GM12878 (cell line): Measurements from ENCODE around the gene GMCL2. TPM values are rescaled to one million over a fixed set of nuclear protein-coding genes. Genes with fewer than 3 reads are reported as not detected.

ENCODE experiments used
- ATAC-seq: fragments of 200-7000 bp; cut with Tn5 transposase; 3 replicates; pipeline ENCODE4 v1.9.1; 2020; ENCODE audit warnings: mild to moderate bottlenecking, moderate library complexity
- BruUV-seq: library from RNA; stranded (reverse); fragments of 400-500 nt; replicated peaks from 2 replicates; lab custom pipeline; 2021; lab: Mats Ljungman, UMichigan
- CTCF ChIA-PET: fragments of 300-600 bp; sonication (Branson Sonifier 250); formaldehyde crosslinking; extraction: SDS; loops from one replicate; lab custom pipeline; 2021; ENCODE audit warnings: inconsistent platforms; lab: Yijun Ruan, JAX
- POLR2A ChIA-PET: fragments of 350-600 bp; formaldehyde crosslinking; extraction: SDS; loops from one replicate; lab custom pipeline; 2021; ENCODE audit warnings: inconsistent platforms; lab: Charles Lee
- RAD21 ChIA-PET: fragments of 300-600 bp; sonication (Branson Sonifier 250); formaldehyde crosslinking; loops from one replicate; lab custom pipeline; 2023; ENCODE audit warnings: antibody characterized with exemption; ENCODE audit not compliant: unreplicated experiment; lab: Charles Lee
- SMC1A ChIA-PET: fragments of 300-600 bp; sonication (Branson Sonifier 250); formaldehyde crosslinking; loops from one replicate; lab custom pipeline; 2023; ENCODE audit not compliant: unreplicated experiment, uncharacterized antibody; lab: Charles Lee
- DNase-seq: peaks from one replicate; pipeline ENCODE4 v3.0.0-alpha.2; 2011; ENCODE audit warnings: low read depth, low spot score
- FAIRE-seq: peaks from 3 replicates; lab custom pipeline; 2011; peaks lifted over from hg19 to GRCh38; lab: Jason Lieb, UNC
- H2AFZ ChIP-seq: 2 replicates; pipeline ENCODE4 v1.6.0; 2011; ENCODE audit warnings: low read depth, low read length, control low read depth; ENCODE audit not compliant: control insufficient read depth
- H3K27ac ChIP-seq: 2 replicates; pipeline ENCODE4 v1.5.1; 2011; ENCODE audit warnings: control low read depth; ENCODE audit not compliant: control insufficient read depth, insufficient read depth
- H3K27me3 ChIP-seq, 2 experiments: replicated peaks in 1 of 2; 2 replicates each; pipeline versions ENCODE4 v1.6.0 to v1.6.1; 2011; ENCODE audit warnings: low read length in 1 of 2; ENCODE audit not compliant: control insufficient read depth in 2 of 2, insufficient read depth in 2 of 2
- H3K36me3 ChIP-seq, 2 experiments: 2 replicates each; pipeline ENCODE4 v1.5.1; 2011; ENCODE audit warnings: low read length in 1 of 2; ENCODE audit not compliant: control insufficient read depth in 2 of 2, insufficient read depth in 2 of 2
- H3K4me1 ChIP-seq: 2 replicates; pipeline ENCODE4 v1.6.1; 2011; ENCODE audit warnings: mild to moderate bottlenecking, low read length, moderate library complexity, mixed read lengths; ENCODE audit not compliant: control insufficient read depth, insufficient read depth
- H3K4me2 ChIP-seq: 2 replicates; pipeline ENCODE4 v1.6.0; 2011; ENCODE audit warnings: control low read depth; ENCODE audit not compliant: control insufficient read depth, insufficient read depth
- H3K4me3 ChIP-seq: fragments of 200-600 bp; sonication (generic); 2 replicates; pipeline ENCODE4 v1.5.1; 2016
- H3K79me2 ChIP-seq: 2 replicates; pipeline ENCODE4 v1.6.0; 2011; ENCODE audit warnings: low read length; ENCODE audit not compliant: control insufficient read depth, insufficient read depth
- H3K9ac ChIP-seq: 2 replicates; pipeline ENCODE4 v1.8.0; 2011; ENCODE audit warnings: low read length, control low read depth, mixed read lengths; ENCODE audit not compliant: control insufficient read depth, insufficient read depth
- H3K9me3 ChIP-seq: replicated peaks from 3 replicates; pipeline ENCODE4 v1.5.1; 2011; ENCODE audit warnings: mild to moderate bottlenecking, low read length; ENCODE audit not compliant: control insufficient read depth, insufficient read depth
- H4K20me1 ChIP-seq: 2 replicates; pipeline ENCODE4 v1.6.0; 2011; ENCODE audit not compliant: control insufficient read depth, insufficient read depth
- BACH1 ChIP-seq: fragments of 450-650 bp; IDR thresholded peaks from 2 replicates; pipeline ENCODE4 v1.6.1; 2017; ENCODE audit warnings: mild to moderate bottlenecking, borderline replicate concordance
- BCL11A ChIP-seq: IDR thresholded peaks from 2 replicates; pipeline ENCODE4 v1.6.1; 2011; ENCODE audit warnings: low read depth, low read length
- BHLHE40 ChIP-seq, 2 experiments: fragments of 450-650 bp in 1 of 2; IDR thresholded peaks; 2 replicates each; pipeline ENCODE4 v1.6.1; 2011 to 2017; ENCODE audit warnings: low read depth in 2 of 2, borderline replicate concordance in 1 of 2, improper control_type of control experiment in 1 of 2, low read length in 1 of 2, mild to moderate bottlenecking in 1 of 2
- CBFB ChIP-seq: IDR thresholded peaks from 2 replicates; pipeline ENCODE4 v1.6.1; 2016; ENCODE audit warnings: antibody characterized with exemption, low read depth
- DPF2 ChIP-seq: fragments of 450-650 bp; IDR thresholded peaks from 2 replicates; pipeline ENCODE4 v1.6.1; 2017; ENCODE audit warnings: mild to moderate bottlenecking
- MEF2B ChIP-seq: fragments of 450-650 bp; IDR thresholded peaks from 2 replicates; pipeline ENCODE4 v1.6.1; 2018; ENCODE audit warnings: mild to moderate bottlenecking, moderate library complexity; ENCODE audit not compliant: partially characterized antibody, poor library complexity, severe bottlenecking
- MTA2 ChIP-seq: fragments of 450-650 bp; IDR thresholded peaks from 2 replicates; pipeline ENCODE4 v1.6.1; 2016; ENCODE audit warnings: low read depth, mild to moderate bottlenecking, moderate library complexity
- POLR2A ChIP-seq: IDR thresholded peaks from 2 replicates; pipeline ENCODE4 v1.6.1; 2011; ENCODE audit warnings: low read depth, mild to moderate bottlenecking, low read length
- POLR2AphosphoS5 ChIP-seq: IDR thresholded peaks from 2 replicates; pipeline ENCODE4 v1.6.1; 2011; ENCODE audit warnings: mild to moderate bottlenecking, low read length, inconsistent platforms
- RAD21 ChIP-seq: IDR thresholded peaks from 2 replicates; pipeline ENCODE4 v1.6.1; 2011; ENCODE audit warnings: mild to moderate bottlenecking, low read depth, low read length, moderate library complexity; ENCODE audit not compliant: insufficient read depth
- SRF ChIP-seq, 2 experiments: IDR thresholded peaks; 2 replicates each; pipeline ENCODE4 v1.6.1; 2011; ENCODE audit warnings: low read depth in 2 of 2, low read length in 2 of 2, mild to moderate bottlenecking in 1 of 2, moderate library complexity in 1 of 2
- WGBS: methylation state at CpG from one replicate; pipeline ENCODE4 v1.1.6; 2016; ENCODE audit warnings: low lambda C conversion rate; ENCODE audit not compliant: insufficient replicate concordance, insufficient coverage; ENCODE audit errors: missing lambda C conversion rate; 5-methylcytosine and 5-hydroxymethylcytosine counted together
- in situ Hi-C: fragments of 300-500 bp; cut with MboI; formaldehyde crosslinking; loops from 9 replicates; pipeline ENCODE4 v1.14.3; 2018; ENCODE audit warnings: mixed read lengths
- intact Hi-C: fragments of 100-400 bp; cut with micrococcal nuclease; formaldehyde crosslinking; loops from one replicate; pipeline ENCODE4 v1.14.2; 2022; ENCODE audit not compliant: unreplicated experiment
- polyA plus RNA-seq, 11 experiments: library from polyadenylated mRNA; depleted of rRNA in 4 of 11; unstranded in 6 of 11; stranded (reverse) in 5 of 11; fragments of >200 nt; fragmentation: Nextera tagmentation in 4 of 11; fragmentation: Illumina TruSeq in 1 of 11; extraction: Ambion mirVana in 4 of 11; extraction: Trizol in 1 of 11; gene quantifications; 1 replicate in 1 of 11; 2 replicates in 10 of 11; pipeline versions ENCODE4 v1.2.1 to v1.2.3, GENCODE V29; 2011 to 2016; ENCODE audit warnings: inconsistent platforms in 2 of 11, missing spikeins in 2 of 11, low read depth in 1 of 11
- total RNA-seq, 4 experiments: library from RNA; depleted of rRNA in 3 of 4; stranded (reverse); fragments of >200 nt in 3 of 4; fragmentation: Illumina TruSeq in 1 of 4; extraction: Trizol in 1 of 4; gene quantifications; 2 replicates each; pipeline versions ENCODE4 v1.2.1 to v1.2.3, GENCODE V29; 2013 to 2021
- TF ChIP-seq, protein P1 (sequence below): fragments of 450-650 bp; IDR thresholded peaks from 2 replicates; pipeline ENCODE4 v1.6.1; 2016; ENCODE audit warnings: mild to moderate bottlenecking

The GMCL2 gene
- total and polyA plus RNA-seq, 10 of the 15 experiments (the other 5 are each of a cell fraction or from before 2014, with no cell fraction given) = 0.07 TPM; not detected in 9

GRCh38 chr5:178216779-178217178, 29.6 kb upstream of the GMCL2 start:
- in situ Hi-C loops = no loop called here
- CTCF ChIA-PET = interaction anchor here (0.6 to 1.8 kb wide), 2 partner anchors 10 to 64 kb away, joined by 3 to 12 read pairs; no protein-coding TSS in a partner anchor
- no TSS peak for BruUV-seq
- Histone ChIP-seq H3K27me3 (no peaks in the 10 kb centered on the region), H3K79me2 (no peaks in the 10 kb centered on the region; the same call in 1 of the 2 replicates), H3K9me3 (no peaks in the 10 kb centered on the region), H3K4me2 (no peak overlapping the region), H3K4me3 (no peak overlapping the region), H3K27ac (no peak overlapping the region), H4K20me1 (no peaks in the 10 kb centered on the region; the same call in 1 of the 2 replicates), H2AFZ (no peak overlapping the region), H3K36me3 (peaks cover 29 to 35% of the 10 kb centered on the region in 2 experiments), H3K9ac (no peak overlapping the region), H3K4me1 (no peaks in the 10 kb centered on the region; the same call in 1 of the 2 replicates)
- 85% methylated on average over 3 of the region's 3 CpGs for WGBS
- no peak for FAIRE-seq
- SMC1A ChIA-PET = interaction anchor here (1.0 to 1.5 kb wide), 3 partner anchors 9 to 17 kb away, joined by 3 to 6 read pairs (median 4); no protein-coding TSS in a partner anchor
- POLR2A ChIA-PET = interaction anchor here (1.0 to 3.9 kb wide), 2 partner anchors 11 to 12 kb away, joined by 3 to 13 read pairs; partner anchors contain the start of gene HNRNPAB
- RAD21 ChIA-PET = no interaction called here
- intact Hi-C loops = no loop called here
- DNase-seq = no peak
- TF ChIP-seq CBFB (no peak), POLR2AphosphoS5 (0 out of 2 replicates have a peak, but pooled peaks have one; percentile 4), POLR2A (0 out of 2 replicates have a peak, but pooled peaks have one; percentile 33)
- ATAC-seq = no peak

DNA sequence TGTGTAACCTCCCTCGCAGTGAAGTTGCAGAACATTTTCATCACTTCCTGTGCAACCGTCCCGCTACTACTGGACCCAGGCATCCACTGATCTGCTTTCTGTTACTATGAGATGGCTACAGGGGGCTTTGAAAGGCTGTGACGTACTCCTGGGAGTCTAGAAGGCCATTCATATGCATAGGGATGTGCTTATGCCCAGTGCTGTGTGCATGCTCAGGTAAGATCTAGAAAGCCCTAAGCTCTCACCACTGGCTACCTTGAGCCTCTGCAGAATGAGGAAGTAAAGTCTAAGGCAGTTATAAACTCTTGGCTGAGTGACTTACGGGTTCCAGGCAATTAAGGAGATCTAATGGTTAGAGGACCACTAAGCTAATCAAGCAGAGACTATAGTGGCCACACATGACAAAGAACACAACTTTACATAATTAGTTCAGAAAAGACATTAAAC, 28.9 kb upstream of the GMCL2 start:
- Histone ChIP-seq H3K4me3 (no peak overlapping the region), H3K27me3 (no peaks in the 10 kb centered on the region), H3K4me2 (no peak overlapping the region), H3K9ac (no peak overlapping the region), H2AFZ (no peak overlapping the region), H3K4me1 (no peaks in the 10 kb centered on the region; the same call in 1 of the 2 replicates), H3K36me3 (peaks cover 34% of the 10 kb centered on the region in 2 experiments), H3K9me3 (no peaks in the 10 kb centered on the region), H3K79me2 (no peaks in the 10 kb centered on the region; the same call in 1 of the 2 replicates), H4K20me1 (no peaks in the 10 kb centered on the region; the same call in 1 of the 2 replicates), H3K27ac (no peak overlapping the region)
- 54% methylated on average over 5 of the region's 5 CpGs for WGBS
- intact Hi-C loops = no loop called here
- RAD21 ChIA-PET = no interaction called here
- BruUV-seq = TSS peak; percentile 14
- SMC1A ChIA-PET = interaction anchor here (1.0 to 1.5 kb wide), 3 partner anchors 9 to 18 kb away, joined by 3 to 6 read pairs (median 4); no protein-coding TSS in a partner anchor
- FAIRE-seq = no peak
- in situ Hi-C loops = no loop called here
- no peak for DNase-seq
- ATAC-seq = peak; percentile 36
- CTCF ChIA-PET = interaction anchor here (0.6 to 1.8 kb wide), 2 partner anchors 9 to 65 kb away, joined by 3 to 12 read pairs; no protein-coding TSS in a partner anchor
- TF ChIP-seq BHLHE40 (IDR thresholded peaks at IDR 0.05; ENCODE audit: borderline replicate concordance in 1 of 2, low read depth in 2 of 2, low read length in 1 of 2) = 0 out of 4 replicates have a peak, but pooled peaks have one; percentile 24 to 27
- peak; percentile 97 for TF ChIP-seq MTA2
- 0 out of 2 replicates have a peak, but pooled peaks have one; percentile 31 for TF ChIP-seq BACH1
- no peak for TF ChIP-seq SRF (IDR thresholded peaks at IDR 0.05; ENCODE audit: low read depth in 2 of 2, low read length in 2 of 2)
- TF ChIP-seq, protein P1, sequence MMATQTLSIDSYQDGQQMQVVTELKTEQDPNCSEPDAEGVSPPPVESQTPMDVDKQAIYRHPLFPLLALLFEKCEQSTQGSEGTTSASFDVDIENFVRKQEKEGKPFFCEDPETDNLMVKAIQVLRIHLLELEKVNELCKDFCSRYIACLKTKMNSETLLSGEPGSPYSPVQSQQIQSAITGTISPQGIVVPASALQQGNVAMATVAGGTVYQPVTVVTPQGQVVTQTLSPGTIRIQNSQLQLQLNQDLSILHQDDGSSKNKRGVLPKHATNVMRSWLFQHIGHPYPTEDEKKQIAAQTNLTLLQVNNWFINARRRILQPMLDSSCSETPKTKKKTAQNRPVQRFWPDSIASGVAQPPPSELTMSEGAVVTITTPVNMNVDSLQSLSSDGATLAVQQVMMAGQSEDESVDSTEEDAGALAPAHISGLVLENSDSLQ = peak; percentile 46; the same call in 1 of the 2 replicates
- peak; percentile 22 for TF ChIP-seq MEF2B
- no peak for TF ChIP-seq RAD21
- TF ChIP-seq DPF2 = peak; percentile 56; the same call in 1 of the 2 replicates
- peak; percentile 13; the same call in 1 of the 2 replicates for TF ChIP-seq BCL11A
- POLR2A ChIA-PET = interaction anchor here (1.0 to 3.9 kb wide), 2 partner anchors 10 to 12 kb away, joined by 3 to 13 read pairs; partner anchors contain the start of gene HNRNPAB
